Ishikawa (cell line): ENCODE results near the gene C1QTNF6.

ENCODE experiments used
- CREB1 ChIP-seq: IDR thresholded peaks from 2 replicates; pipeline ENCODE4 v1.6.1; 2012; ENCODE audit warnings: low read depth
- EP300 ChIP-seq: IDR thresholded peaks from 2 replicates; pipeline ENCODE4 v1.6.1; 2012; ENCODE audit warnings: borderline replicate concordance
- MAX ChIP-seq: IDR thresholded peaks from 2 replicates; pipeline ENCODE4 v1.6.1; 2012
- NFIC ChIP-seq: IDR thresholded peaks from 2 replicates; pipeline ENCODE4 v1.6.1; 2012
- RAD21 ChIP-seq: IDR thresholded peaks from 2 replicates; pipeline ENCODE4 v1.6.1; 2012; ENCODE audit warnings: low read depth
- REST ChIP-seq: IDR thresholded peaks from 2 replicates; pipeline ENCODE4 v1.6.1; 2012; ENCODE audit warnings: low read depth, mild to moderate bottlenecking
- TAF1 ChIP-seq: IDR thresholded peaks from 2 replicates; pipeline ENCODE4 v1.6.1; 2012; ENCODE audit warnings: low read depth, mild to moderate bottlenecking
- TCF12 ChIP-seq: IDR thresholded peaks from 2 replicates; pipeline ENCODE4 v1.6.1; 2012; ENCODE audit warnings: low read depth
- USF1 ChIP-seq: IDR thresholded peaks from 2 replicates; pipeline ENCODE4 v1.6.1; 2012
- ZBTB7A ChIP-seq: IDR thresholded peaks from 2 replicates; pipeline ENCODE4 v1.6.1; 2012; ENCODE audit warnings: low read depth

Gene C1QTNF6

GRCh38 chr22:37133304-37134018, 54.6 kb downstream of the C1QTNF6 start:
- TF ChIP-seq REST: no peak
- no peak for TF ChIP-seq TCF12
- TF ChIP-seq NFIC: no peak
- no peak for TF ChIP-seq CREB1
- TF ChIP-seq RAD21: no peak
- no peak for TF ChIP-seq ZBTB7A
- no peak for TF ChIP-seq USF1
- TF ChIP-seq EP300: no peak
- no peak for TF ChIP-seq TAF1

GRCh38 chr22:37132773-37133172, 55.3 kb downstream of the C1QTNF6 start:
- TF ChIP-seq MAX: no peak
